GM19463 (cell line): Measurements from ENCODE around the gene ESRRA.
A peak's percentile ranks its signal among the peaks of the same experiment; 100 is the strongest.

Experiments
- ATAC-seq: cut with Tn5 transposase; IDR thresholded peaks from one replicate; pipeline ENCODE4 v1.9.1; 2021; ENCODE audit warnings: mild to moderate bottlenecking, moderate library complexity; ENCODE audit not compliant: unreplicated experiment

ESRRA gene

GRCh38 chr11:64347193-64347867 is 42.0 kb downstream of the ESRRA start:
- no peak for ATAC-seq

GRCh38 chr11:64348383-64349024 is 43.2 kb downstream of the ESRRA start:
- ATAC-seq: no peak

- ATAC-seq: no peak
Measured at GRCh38 chr11:64349025-64349387, 43.7 kb downstream of the ESRRA start.

GRCh38 chr11:64349404-64349803 is 44.1 kb downstream of the ESRRA start:
- no peak for ATAC-seq

DNA sequence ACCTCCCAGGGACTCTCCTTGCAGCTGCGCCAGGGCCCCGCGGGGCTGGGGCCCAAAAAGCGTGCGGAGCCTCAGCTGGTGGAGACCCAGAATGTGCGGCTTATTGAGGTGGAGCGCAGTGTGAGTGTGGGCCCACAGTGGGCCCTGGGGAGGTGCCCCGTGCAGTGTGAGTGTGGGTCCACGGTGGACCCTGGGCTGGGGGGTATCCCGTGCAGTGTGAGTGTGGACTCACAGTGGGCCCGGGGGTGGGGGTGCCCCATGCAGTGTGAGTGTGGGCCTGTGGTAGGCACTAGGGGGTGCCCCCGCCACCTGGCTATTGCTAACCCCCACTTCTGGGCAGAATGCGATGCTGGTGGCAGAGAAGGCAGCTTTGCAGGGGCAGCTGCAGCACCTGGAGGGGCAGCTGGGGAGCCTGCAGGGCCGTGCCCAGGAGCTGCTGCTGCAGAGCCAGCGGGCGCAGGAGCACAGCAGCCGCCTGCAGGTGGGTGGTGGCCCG is 45.9 kb downstream of the ESRRA start:
- ATAC-seq: no peak

GRCh38 chr11:64352099-64352994 is 47.0 kb downstream of the ESRRA start:
- no peak for ATAC-seq

DNA sequence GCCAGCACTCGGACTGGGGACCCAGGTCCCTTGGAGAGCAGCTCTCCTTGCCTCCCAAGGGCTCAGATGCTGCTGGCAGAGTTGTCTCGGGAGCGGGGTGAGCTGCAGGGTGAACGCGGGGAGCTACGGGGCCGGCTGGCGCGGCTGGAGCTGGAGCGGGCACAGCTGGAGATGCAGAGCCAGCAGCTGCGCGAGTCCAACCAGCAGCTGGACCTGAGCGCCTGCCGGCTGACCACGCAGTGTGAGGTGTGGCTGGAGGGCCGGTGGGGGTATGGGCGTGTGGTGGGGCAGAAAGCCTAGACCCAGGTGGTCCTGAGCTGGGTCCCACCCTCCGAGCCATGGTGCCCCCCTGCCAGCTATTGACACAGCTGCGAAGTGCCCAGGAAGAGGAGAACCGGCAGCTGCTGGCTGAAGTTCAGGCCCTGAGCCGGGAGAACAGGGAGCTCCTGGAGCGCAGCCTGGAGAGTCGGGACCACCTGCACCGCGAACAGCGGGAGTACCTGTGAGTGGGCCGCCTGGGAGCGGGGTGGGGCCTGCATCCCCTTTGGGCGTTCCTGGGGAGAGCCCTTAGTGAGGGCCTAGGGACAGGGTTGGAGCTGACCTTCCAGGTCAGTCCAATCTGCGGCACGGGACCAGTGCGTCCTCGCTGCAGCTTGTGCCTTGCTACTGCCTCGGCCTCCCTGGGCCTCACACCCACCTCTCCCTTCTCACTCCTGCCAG is 47.8 kb downstream of the ESRRA start:
- no peak for ATAC-seq

DNA sequence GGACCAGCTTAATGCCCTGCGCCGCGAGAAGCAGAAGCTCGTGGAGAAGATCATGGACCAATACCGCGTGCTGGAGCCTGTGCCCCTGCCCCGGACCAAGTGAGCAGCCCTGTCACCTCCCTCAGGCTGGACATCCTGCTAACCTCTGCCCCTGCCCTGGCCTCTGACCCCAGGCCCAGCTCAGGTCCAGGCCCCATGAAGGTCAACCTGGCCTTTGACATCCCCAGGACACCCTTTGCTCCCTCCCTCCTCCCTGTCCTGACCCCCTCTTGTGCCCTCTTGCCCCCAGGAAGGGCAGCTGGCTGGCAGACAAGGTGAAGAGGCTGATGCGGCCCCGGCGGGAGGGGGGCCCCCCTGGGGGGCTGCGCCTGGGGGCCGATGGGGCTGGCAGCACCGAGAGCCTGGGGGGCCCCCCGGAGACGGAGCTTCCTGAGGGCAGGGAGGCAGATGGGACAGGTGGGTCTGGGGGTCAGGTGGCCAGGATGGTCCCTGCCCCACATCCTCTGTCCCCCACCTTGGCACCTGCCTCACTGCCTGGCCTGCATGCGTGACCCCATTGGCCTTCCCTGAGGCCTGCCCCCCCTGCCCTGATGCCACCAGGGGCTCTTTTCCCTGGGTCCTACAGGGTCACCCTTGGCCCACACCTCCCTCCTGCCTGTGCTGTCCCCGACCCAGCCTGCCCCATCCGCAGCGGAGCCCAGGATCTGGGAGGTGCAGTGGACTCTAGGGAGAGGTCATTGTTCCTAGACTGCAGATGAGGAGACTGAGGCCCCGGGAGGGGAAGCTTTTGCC is 48.6 kb downstream of the ESRRA start:
- no peak for ATAC-seq

GRCh38 chr11:64355078-64355940 is 50.0 kb downstream of the ESRRA start:
- ATAC-seq: no peak

DNA sequence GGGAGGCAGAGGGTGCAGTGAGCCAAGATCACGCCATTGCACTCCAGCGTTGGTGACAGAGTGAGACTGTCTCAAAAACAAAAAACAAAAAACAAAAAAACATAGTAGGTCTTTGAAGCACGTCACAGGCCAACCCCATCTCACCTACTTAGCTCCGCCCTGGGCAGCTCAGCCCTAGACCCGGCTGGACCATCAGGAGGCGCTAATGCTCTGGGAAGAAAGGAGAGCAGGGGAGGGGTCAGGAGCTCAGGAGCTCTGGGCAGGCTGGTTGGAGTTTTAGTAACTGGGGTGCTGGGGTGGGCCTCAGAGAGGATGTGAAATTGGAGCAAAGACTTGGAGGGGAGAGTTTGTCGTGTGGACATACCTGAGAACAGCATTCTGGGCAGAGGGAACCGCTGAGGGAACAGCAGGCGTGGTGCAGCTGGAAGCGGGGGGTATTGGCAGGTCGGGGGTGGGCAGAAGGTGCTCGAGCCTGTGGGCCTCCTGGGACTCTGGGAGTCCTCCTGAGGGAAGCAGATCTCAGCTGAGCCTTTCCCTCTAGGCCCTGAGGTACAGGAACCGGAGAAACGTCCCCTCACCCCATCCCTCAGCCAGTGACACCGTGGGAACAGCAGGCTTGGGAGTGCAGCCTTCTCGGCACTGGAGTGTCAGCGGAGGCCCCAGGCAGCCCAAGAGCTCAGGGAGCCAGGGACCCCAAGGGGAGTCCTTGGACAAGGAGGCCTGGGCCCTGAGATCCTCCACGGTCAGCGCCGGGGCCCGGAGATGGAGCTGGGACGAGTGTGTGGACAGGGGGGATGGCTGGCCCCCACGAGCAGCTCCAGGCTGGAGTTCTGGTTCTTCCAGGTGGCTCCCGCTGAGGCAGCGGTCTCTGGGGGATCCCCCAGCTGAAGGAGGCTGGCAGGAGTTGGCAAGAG is 51.4 kb downstream of the ESRRA start:
- ATAC-seq: no peak

- ATAC-seq: no peak
Measured at GRCh38 chr11:64357446-64357845, 52.1 kb downstream of the ESRRA start.

GRCh38 chr11:64357904-64358535 is 52.7 kb downstream of the ESRRA start:
- no peak for ATAC-seq

DNA sequence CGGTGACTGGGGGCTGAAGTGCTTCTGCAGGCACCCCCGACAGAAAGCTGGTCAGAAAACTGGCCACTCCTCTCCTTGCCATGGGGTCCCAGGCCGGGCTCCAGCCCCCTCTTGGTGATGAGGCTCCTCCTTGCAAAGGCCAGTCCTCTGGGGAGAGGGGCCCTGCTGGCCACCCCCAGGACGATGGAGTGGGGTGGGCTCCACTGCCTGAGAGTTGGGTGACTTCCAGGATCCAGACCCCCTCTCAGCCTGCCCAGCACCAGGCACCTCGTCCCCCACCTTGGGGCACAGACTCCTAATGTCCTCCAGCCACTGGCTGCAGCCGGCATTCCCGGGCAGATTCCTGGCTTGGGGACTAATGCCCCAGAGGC is 53.2 kb downstream of the ESRRA start:
- no peak for ATAC-seq

DNA sequence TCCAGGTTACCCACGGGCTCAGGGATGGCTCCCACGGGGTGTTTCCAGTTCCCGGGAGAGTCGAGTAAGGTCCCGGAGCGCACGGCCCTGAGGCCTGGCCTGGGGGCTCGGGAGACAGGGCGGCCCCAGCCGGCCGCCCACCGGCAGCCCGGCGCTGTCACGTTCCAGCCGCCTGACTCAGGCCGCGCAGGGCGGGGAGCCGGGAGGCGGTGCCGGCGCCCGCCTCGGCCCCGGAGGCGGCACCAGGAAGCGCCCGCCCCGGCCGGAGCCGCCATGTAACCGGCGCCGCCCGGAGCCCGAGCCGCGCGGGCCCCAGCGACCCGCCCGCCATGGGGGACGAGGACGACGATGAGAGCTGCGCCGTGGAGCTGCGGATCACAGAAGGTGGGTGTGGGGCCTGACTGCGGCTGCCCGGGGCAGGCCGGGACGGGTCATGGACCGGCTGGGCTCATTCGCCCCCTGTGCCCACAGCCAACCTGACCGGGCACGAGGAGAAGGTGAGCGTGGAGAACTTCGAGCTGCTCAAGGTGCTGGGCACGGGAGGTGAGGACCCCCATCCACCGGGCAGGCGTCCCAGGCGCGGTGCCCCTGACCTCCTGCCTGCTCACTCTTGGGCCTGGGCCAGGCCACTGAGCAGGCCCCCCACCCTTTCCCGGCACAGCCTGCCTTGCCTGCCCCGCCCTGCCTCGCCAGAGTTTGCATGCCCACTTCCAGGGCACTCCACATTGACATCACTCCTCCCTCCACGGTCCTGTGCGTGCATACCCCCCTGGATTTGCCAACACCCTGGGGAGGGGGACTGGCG is 53.8 kb downstream of the ESRRA start, which contains the start of gene RPS6KA4:
TSS of gene RPS6KA4 (plus strand) at position 256 of the 805 bp plus-strand sequence. CDS start at position 330, 74 bp downstream.
- ATAC-seq: peak; percentile 65

- ATAC-seq: no peak
Measured at GRCh38 chr11:64359712-64360445, 54.6 kb downstream of the ESRRA start.

DNA sequence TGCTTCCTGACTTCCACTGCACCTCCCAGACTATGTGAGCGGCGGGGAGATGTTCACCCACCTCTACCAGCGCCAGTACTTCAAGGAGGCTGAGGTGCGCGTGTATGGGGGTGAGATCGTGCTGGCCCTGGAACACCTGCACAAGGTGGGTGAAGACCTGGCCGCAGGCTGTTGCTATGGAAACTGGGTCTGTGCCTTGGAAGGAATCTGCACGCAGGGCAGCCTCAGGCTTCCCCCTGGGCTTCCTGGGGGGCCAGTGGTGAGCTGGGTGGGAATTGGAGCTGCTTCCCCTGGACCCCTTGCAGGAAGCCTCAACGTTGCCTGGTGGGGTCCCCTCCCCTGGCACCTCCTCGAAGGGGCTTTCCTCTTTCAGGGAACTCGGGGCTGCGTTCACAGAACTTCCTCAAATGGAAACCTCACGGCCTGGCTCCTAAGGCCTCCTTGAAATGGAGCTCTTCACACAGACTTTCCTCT is 55.2 kb downstream of the ESRRA start:
- no peak for ATAC-seq
